Ishikawa (cell line): ENCODE results near the gene MAPK11.

ENCODE experiments used
- CEBPB ChIP-seq: IDR thresholded peaks from 2 replicates; pipeline ENCODE4 v1.6.1; 2012
- CREB1 ChIP-seq: IDR thresholded peaks from 2 replicates; pipeline ENCODE4 v1.6.1; 2012; ENCODE audit warnings: low read depth
- EGR1 ChIP-seq: IDR thresholded peaks from 2 replicates; pipeline ENCODE4 v1.6.1; 2012
- EP300 ChIP-seq: IDR thresholded peaks from 2 replicates; pipeline ENCODE4 v1.6.1; 2012; ENCODE audit warnings: borderline replicate concordance
- FOXM1 ChIP-seq: IDR thresholded peaks from 2 replicates; pipeline ENCODE4 v1.6.1; 2012; ENCODE audit warnings: low read depth, borderline replicate concordance
- MAX ChIP-seq: IDR thresholded peaks from 2 replicates; pipeline ENCODE4 v1.6.1; 2012
- NFIC ChIP-seq: IDR thresholded peaks from 2 replicates; pipeline ENCODE4 v1.6.1; 2012
- RAD21 ChIP-seq: IDR thresholded peaks from 2 replicates; pipeline ENCODE4 v1.6.1; 2012; ENCODE audit warnings: low read depth
- REST ChIP-seq: IDR thresholded peaks from 2 replicates; pipeline ENCODE4 v1.6.1; 2012; ENCODE audit warnings: low read depth, mild to moderate bottlenecking
- TAF1 ChIP-seq: IDR thresholded peaks from 2 replicates; pipeline ENCODE4 v1.6.1; 2012; ENCODE audit warnings: low read depth, mild to moderate bottlenecking
- TCF12 ChIP-seq: IDR thresholded peaks from 2 replicates; pipeline ENCODE4 v1.6.1; 2012; ENCODE audit warnings: low read depth
- TEAD4 ChIP-seq: IDR thresholded peaks from 2 replicates; pipeline ENCODE4 v1.6.1; 2012
- USF1 ChIP-seq: IDR thresholded peaks from 2 replicates; pipeline ENCODE4 v1.6.1; 2012
- YY1 ChIP-seq: IDR thresholded peaks from 2 replicates; pipeline ENCODE4 v1.6.1; 2012; ENCODE audit warnings: low read depth
- ZBTB7A ChIP-seq: IDR thresholded peaks from 2 replicates; pipeline ENCODE4 v1.6.1; 2012; ENCODE audit warnings: low read depth

MAPK11 gene

GRCh38 chr22:50308986-50309600 lies 38.9 kb upstream of the MAPK11 start:
- TF ChIP-seq EGR1 = no peak
- no peak for TF ChIP-seq TEAD4
- no peak for TF ChIP-seq CREB1
- no peak for TF ChIP-seq YY1
- TF ChIP-seq TAF1 = no peak
- no peak for TF ChIP-seq CEBPB
- TF ChIP-seq FOXM1 = no peak
- no peak for TF ChIP-seq NFIC
- no peak for TF ChIP-seq TCF12

GRCh38 chr22:50308597-50308935 lies 38.4 kb upstream of the MAPK11 start:
- no peak for TF ChIP-seq YY1
- TF ChIP-seq TEAD4 = no peak
- no peak for TF ChIP-seq USF1
- no peak for TF ChIP-seq TAF1
- TF ChIP-seq FOXM1 = no peak
- no peak for TF ChIP-seq NFIC
- no peak for TF ChIP-seq RAD21
- no peak for TF ChIP-seq TCF12
- no peak for TF ChIP-seq EP300
- TF ChIP-seq CEBPB = no peak
- no peak for TF ChIP-seq REST
- no peak for TF ChIP-seq ZBTB7A
- TF ChIP-seq CREB1 = no peak
- TF ChIP-seq MAX = no peak
- no peak for TF ChIP-seq EGR1

- TF ChIP-seq ZBTB7A (peak; percentile 71), TEAD4 (no peak)
Measured at GRCh38 chr22:50307890-50308596, 37.9 kb upstream of the MAPK11 start.

- no peak for TF ChIP-seq EP300
- TF ChIP-seq REST = no peak
- TF ChIP-seq TCF12 = 0 out of 2 replicates have a peak, but pooled peaks have one; percentile 14
- TF ChIP-seq CEBPB = no peak
- TF ChIP-seq YY1 = peak; percentile 82
- no peak for TF ChIP-seq RAD21
- TF ChIP-seq MAX = no peak
- TF ChIP-seq EGR1 = no peak
- TF ChIP-seq TAF1 = peak; percentile 41; the same call in 1 of the 2 replicates
- no peak for TF ChIP-seq USF1
- peak; percentile 51; the same call in 1 of the 2 replicates for TF ChIP-seq ZBTB7A
- no peak for TF ChIP-seq CREB1
- peak; percentile 31; the same call in 1 of the 2 replicates for TF ChIP-seq NFIC
- no peak for TF ChIP-seq TEAD4
- TF ChIP-seq FOXM1 = no peak
Measured at GRCh38 chr22:50306753-50307749, 36.9 kb upstream of the MAPK11 start, which contains the start of gene PLXNB2. Gene PLXNB2 (minus strand): TSS chr22:50307646. CDS start chr22:50290584, 17,062 bp downstream.
